ENCODE results near the gene TOMM70. TPM values are rescaled to one million over a fixed set of nuclear protein-coding genes. Genes with fewer than 3 reads are reported as not detected.

Gene TOMM70
- total RNA-seq, 1 experiment from 2014 or later: 59.2 TPM

GRCh38 chr3:100420885-100421284 is 20.0 kb upstream of the TOMM70 start (continued):
- TF ChIP-seq ZNF317 (CRISPR knock-in tag; IDR thresholded peaks at IDR 0.05; ENCODE audit: borderline replicate concordance, low read depth): no peak

- Mint-ChIP-seq H3K4me1 (peaks cover 35% of the 10 kb centered on the region), H3K36me3 (no peaks in the 10 kb centered on the region), H3K27ac (no peak overlapping the region), H3K27me3 (ENCODE audit: low read depth) (no peaks in the 10 kb centered on the region), H3K9me3 (no peaks in the 10 kb centered on the region), H3K4me3 (no peak overlapping the region)
- ATAC-seq (no peak), DNase-seq (ENCODE audit: low spot score) (no peak)
- POLR2A ChIA-PET: no interaction called here
- CTCF ChIA-PET: no interaction called here
- TF ChIP-seq ERG (CRISPR knock-in tag; IDR thresholded peaks at IDR 0.05): no peak
- no peak for TF ChIP-seq RORB (CRISPR knock-in tag; IDR thresholded peaks at IDR 0.05)
- no peak for TF ChIP-seq NFYB (CRISPR knock-in tag; conservative IDR thresholded peaks at IDR 0.05; ENCODE audit: low read depth)
- no peak for TF ChIP-seq ZNF317 (CRISPR knock-in tag; IDR thresholded peaks at IDR 0.05; ENCODE audit: borderline replicate concordance, low read depth)
- TF ChIP-seq KAT7 (CRISPR knock-in tag; IDR thresholded peaks at IDR 0.05; ENCODE audit: borderline replicate concordance): no peak
- no peak for TF ChIP-seq JAZF1 (CRISPR knock-in tag; IDR thresholded peaks at IDR 0.05)
- TF ChIP-seq MXD4 (CRISPR knock-in tag; IDR thresholded peaks at IDR 0.05; ENCODE audit: borderline replicate concordance): no peak
- TF ChIP-seq MYBL2 (CRISPR knock-in tag; IDR thresholded peaks at IDR 0.05): no peak
- no peak for TF ChIP-seq ZNF425 (CRISPR knock-in tag; conservative IDR thresholded peaks at IDR 0.05)
- no peak for TF ChIP-seq ESRRA (CRISPR knock-in tag; IDR thresholded peaks at IDR 0.05; ENCODE audit: borderline replicate concordance)
- TF ChIP-seq FOXP1 (CRISPR knock-in tag; IDR thresholded peaks at IDR 0.05; ENCODE audit: borderline replicate concordance): no peak
- no peak for TF ChIP-seq GRHL2 (CRISPR knock-in tag; IDR thresholded peaks at IDR 0.05; ENCODE audit: insufficient replicate concordance, severe bottlenecking)
- no peak for TF ChIP-seq ZNF532 (CRISPR knock-in tag; IDR thresholded peaks at IDR 0.05; ENCODE audit: borderline replicate concordance)
- TF ChIP-seq RELA (CRISPR knock-in tag; IDR thresholded peaks at IDR 0.05; ENCODE audit: borderline replicate concordance): no peak
- no peak for TF ChIP-seq NR2C2 (CRISPR knock-in tag; IDR thresholded peaks at IDR 0.05)
- no peak for TF ChIP-seq ZNF121 (CRISPR knock-in tag; IDR thresholded peaks at IDR 0.05)
- no peak for TF ChIP-seq NR3C1 (CRISPR knock-in tag; conservative IDR thresholded peaks at IDR 0.05; ENCODE audit: low read depth)
- no peak for TF ChIP-seq ZNF416 (CRISPR knock-in tag; IDR thresholded peaks at IDR 0.05)
- TF ChIP-seq CREM (CRISPR knock-in tag; IDR thresholded peaks at IDR 0.05): no peak
Observed at GRCh38 chr3:100419406-100419805, 18.5 kb upstream of the TOMM70 start.
